HG03571 (cell line): ENCODE results near the gene PLXNB2.

ENCODE experiments used
- ATAC-seq: cut with Tn5 transposase; IDR thresholded peaks from one replicate; pipeline ENCODE4 v1.9.1; 2021; ENCODE audit not compliant: unreplicated experiment

PLXNB2 gene

GRCh38 chr22:50299785-50300619, 7.4 kb downstream of the PLXNB2 start:
- ATAC-seq = no peak

GRCh38 chr22:50298937-50299784, 8.3 kb downstream of the PLXNB2 start:
- no peak for ATAC-seq

GRCh38 chr22:50298266-50298637, 9.2 kb downstream of the PLXNB2 start:
- no peak for ATAC-seq

- no peak for ATAC-seq
Observed at GRCh38 chr22:50297510-50298265, 9.8 kb downstream of the PLXNB2 start.

- ATAC-seq = no peak
Observed at GRCh38 chr22:50296658-50297490, 10.6 kb downstream of the PLXNB2 start.

- no peak for ATAC-seq
Observed at GRCh38 chr22:50294319-50294656, 13.2 kb downstream of the PLXNB2 start.

GRCh38 chr22:50293441-50294318, 13.8 kb downstream of the PLXNB2 start:
- no peak for ATAC-seq

GRCh38 chr22:50292643-50293440, 14.6 kb downstream of the PLXNB2 start:
- no peak for ATAC-seq

- ATAC-seq = no peak
Observed at GRCh38 chr22:50289942-50290630, 17.4 kb downstream of the PLXNB2 start.

GRCh38 chr22:50289151-50289941, 18.1 kb downstream of the PLXNB2 start:
- no peak for ATAC-seq

GRCh38 chr22:50287731-50288130, 19.7 kb downstream of the PLXNB2 start:
- no peak for ATAC-seq

GRCh38 chr22:50286701-50287318, 20.6 kb downstream of the PLXNB2 start:
- no peak for ATAC-seq

GRCh38 chr22:50286275-50286674, 21.2 kb downstream of the PLXNB2 start:
- ATAC-seq = no peak

GRCh38 chr22:50285568-50286229, 21.7 kb downstream of the PLXNB2 start:
- no peak for ATAC-seq

- no peak for ATAC-seq
Observed at GRCh38 chr22:50284479-50284878, 23.0 kb downstream of the PLXNB2 start.

GRCh38 chr22:50283821-50284220, 23.6 kb downstream of the PLXNB2 start:
- ATAC-seq = no peak
